PC-9 (cell line): Measurements from ENCODE around the gene UXS1.

Source experiments
- EZH2 ChIP-seq: fragments of 200-600 bp; sonication (generic); IDR thresholded peaks from 2 replicates; pipeline ENCODE4 v1.8.0; 2017; ENCODE audit warnings: antibody characterized with exemption, low read depth
- TF ChIP-seq, protein P1 (sequence below): fragments of 200-600 bp; sonication (generic); conservative IDR thresholded peaks from 2 replicates; pipeline ENCODE4 v1.6.1; 2017; ENCODE audit warnings: mixed run types, antibody characterized with exemption, mild to moderate bottlenecking, moderate library complexity

DNA sequence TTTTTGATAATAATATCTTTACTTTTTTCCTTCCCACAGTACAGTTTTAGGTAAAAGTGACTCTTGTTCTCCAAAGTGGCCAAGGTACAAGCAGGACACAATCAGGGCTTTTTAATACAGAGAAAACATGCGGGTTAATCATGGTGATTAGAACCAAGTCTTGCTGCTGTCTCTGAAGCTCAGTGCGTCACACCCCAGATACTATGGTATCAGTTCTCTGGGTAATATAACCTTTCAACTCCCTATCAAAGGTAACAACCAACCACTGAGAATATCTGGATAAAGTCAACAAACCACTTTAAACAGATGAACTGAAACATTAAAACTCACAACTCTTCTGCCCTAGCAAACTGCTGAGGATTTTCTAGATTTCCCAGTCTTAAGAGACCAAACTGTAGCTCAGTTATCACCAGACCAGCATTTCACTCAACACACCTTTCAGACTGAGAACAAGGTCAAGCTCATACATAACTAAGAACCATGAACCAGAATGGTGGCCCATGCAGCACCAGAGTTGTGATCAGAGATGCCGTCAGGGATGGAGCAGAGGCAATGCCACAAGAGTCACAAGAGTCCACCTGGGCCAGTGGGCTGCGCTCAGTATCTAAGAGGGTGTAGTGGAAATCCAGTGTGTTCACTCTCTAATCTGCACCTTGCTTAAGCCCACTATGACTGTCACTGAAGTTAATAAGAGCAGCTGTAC, 103.0 kb downstream of the UXS1 start:
- TF ChIP-seq, protein P1, sequence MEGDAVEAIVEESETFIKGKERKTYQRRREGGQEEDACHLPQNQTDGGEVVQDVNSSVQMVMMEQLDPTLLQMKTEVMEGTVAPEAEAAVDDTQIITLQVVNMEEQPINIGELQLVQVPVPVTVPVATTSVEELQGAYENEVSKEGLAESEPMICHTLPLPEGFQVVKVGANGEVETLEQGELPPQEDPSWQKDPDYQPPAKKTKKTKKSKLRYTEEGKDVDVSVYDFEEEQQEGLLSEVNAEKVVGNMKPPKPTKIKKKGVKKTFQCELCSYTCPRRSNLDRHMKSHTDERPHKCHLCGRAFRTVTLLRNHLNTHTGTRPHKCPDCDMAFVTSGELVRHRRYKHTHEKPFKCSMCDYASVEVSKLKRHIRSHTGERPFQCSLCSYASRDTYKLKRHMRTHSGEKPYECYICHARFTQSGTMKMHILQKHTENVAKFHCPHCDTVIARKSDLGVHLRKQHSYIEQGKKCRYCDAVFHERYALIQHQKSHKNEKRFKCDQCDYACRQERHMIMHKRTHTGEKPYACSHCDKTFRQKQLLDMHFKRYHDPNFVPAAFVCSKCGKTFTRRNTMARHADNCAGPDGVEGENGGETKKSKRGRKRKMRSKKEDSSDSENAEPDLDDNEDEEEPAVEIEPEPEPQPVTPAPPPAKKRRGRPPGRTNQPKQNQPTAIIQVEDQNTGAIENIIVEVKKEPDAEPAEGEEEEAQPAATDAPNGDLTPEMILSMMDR = no peak
- TF ChIP-seq EZH2 = no peak
